K562 (cell line): ENCODE results near the gene SHISA5. TPM values are rescaled to one million over a fixed set of nuclear protein-coding genes. Genes with fewer than 3 reads are reported as not detected.

Experiments used
- CBFA2T2 ChIP-seq: fragments of 450-650 bp; conservative IDR thresholded peaks from 2 replicates; pipeline ENCODE4 v1.6.1; 2017; ENCODE audit warnings: mild to moderate bottlenecking
- CC2D1A ChIP-seq: fragments of 450-650 bp; IDR thresholded peaks from 2 replicates; pipeline ENCODE4 v1.6.1; 2017; ENCODE audit warnings: mild to moderate bottlenecking
- CHD4 ChIP-seq: fragments of 200-600 bp; sonication (generic); IDR thresholded peaks from 3 replicates; pipeline ENCODE4 v1.6.1; 2012; ENCODE audit warnings: low read depth, mild to moderate bottlenecking, mixed read lengths, low read length, inconsistent platforms; ENCODE audit not compliant: insufficient read depth, insufficient replicate concordance, poor library complexity, severe bottlenecking
- ETV6 ChIP-seq, 3 experiments: fragments of 150-350 bp in 1 of 3; sonication (generic) in 1 of 3; formaldehyde crosslinking in 1 of 3; IDR thresholded peaks; 2 replicates each; pipeline versions ENCODE4 v1.6.1 to v1.8.0; 2014 to 2022; ENCODE audit warnings: borderline replicate concordance in 2 of 3, low read depth in 2 of 3, antibody characterized with exemption in 1 of 3, low read length in 1 of 3, mild to moderate bottlenecking in 1 of 3, missing genetic modification reagents in 1 of 3
- PHF20 ChIP-seq: fragments of 450-650 bp; IDR thresholded peaks from 2 replicates; pipeline ENCODE4 v1.6.1; 2018; ENCODE audit not compliant: partially characterized antibody
- RBM14 ChIP-seq: fragments of 200-400 bp; formaldehyde crosslinking; IDR thresholded peaks from 2 replicates; pipeline ENCODE4 v1.6.1; 2018; ENCODE audit warnings: low read depth, mild to moderate bottlenecking, low read length, moderate library complexity, borderline replicate concordance; ENCODE audit not compliant: insufficient read depth
- ZSCAN29 ChIP-seq: fragments of 450-650 bp; IDR thresholded peaks from 2 replicates; pipeline ENCODE4 v1.6.1; 2017
- polyA plus RNA-seq, 8 experiments: library from polyadenylated mRNA; depleted of rRNA in 4 of 8; stranded (reverse) in 5 of 8; unstranded in 3 of 8; fragments of >200 nt; fragmentation: Nextera tagmentation in 2 of 8; fragmentation: Illumina TruSeq in 1 of 8; extraction: Ambion mirVana in 2 of 8; extraction: Trizol in 1 of 8; gene quantifications; 2 replicates each; pipeline versions ENCODE4 v1.2.1 to v1.2.3, GENCODE V29; 2011 to 2014; ENCODE audit warnings: inconsistent platforms in 1 of 8, missing spikeins in 1 of 8
- total RNA-seq, 7 experiments: library from RNA; depleted of rRNA in 6 of 7; stranded (reverse); fragments of >200 nt in 6 of 7; fragmentation: Illumina TruSeq in 2 of 7; extraction: Trizol in 2 of 7; gene quantifications; 2 replicates each; pipeline versions ENCODE4 v1.2.1 to v1.2.3, GENCODE V29; 2011 to 2021; ENCODE audit warnings: low replicate concordance in 1 of 7
- TF ChIP-seq, protein P1 (sequence below): fragments of 250-450 bp; sonication (Bioruptor Pico); IDR thresholded peaks from 2 replicates; pipeline ENCODE4 v1.5.0; 2022; ENCODE audit warnings: mild to moderate bottlenecking
- TF ChIP-seq, protein P2 (sequence below): sonication (generic); formaldehyde crosslinking; IDR thresholded peaks from 2 replicates; pipeline ENCODE4 v1.8.0; 2022; ENCODE audit warnings: mild to moderate bottlenecking, missing genetic modification reagents, borderline replicate concordance
- TF ChIP-seq, protein P3 (sequence below): sonication (generic); formaldehyde crosslinking; IDR thresholded peaks from 2 replicates; pipeline ENCODE4 v1.8.0; 2022; ENCODE audit warnings: mild to moderate bottlenecking, low read depth, missing genetic modification reagents

SHISA5 gene
- total and polyA plus RNA-seq, 9 of the 15 experiments (the other 6 are each of a cell fraction or from before 2014, with no cell fraction given), result 8.4 to 85.8 (median 56.1) TPM

DNA sequence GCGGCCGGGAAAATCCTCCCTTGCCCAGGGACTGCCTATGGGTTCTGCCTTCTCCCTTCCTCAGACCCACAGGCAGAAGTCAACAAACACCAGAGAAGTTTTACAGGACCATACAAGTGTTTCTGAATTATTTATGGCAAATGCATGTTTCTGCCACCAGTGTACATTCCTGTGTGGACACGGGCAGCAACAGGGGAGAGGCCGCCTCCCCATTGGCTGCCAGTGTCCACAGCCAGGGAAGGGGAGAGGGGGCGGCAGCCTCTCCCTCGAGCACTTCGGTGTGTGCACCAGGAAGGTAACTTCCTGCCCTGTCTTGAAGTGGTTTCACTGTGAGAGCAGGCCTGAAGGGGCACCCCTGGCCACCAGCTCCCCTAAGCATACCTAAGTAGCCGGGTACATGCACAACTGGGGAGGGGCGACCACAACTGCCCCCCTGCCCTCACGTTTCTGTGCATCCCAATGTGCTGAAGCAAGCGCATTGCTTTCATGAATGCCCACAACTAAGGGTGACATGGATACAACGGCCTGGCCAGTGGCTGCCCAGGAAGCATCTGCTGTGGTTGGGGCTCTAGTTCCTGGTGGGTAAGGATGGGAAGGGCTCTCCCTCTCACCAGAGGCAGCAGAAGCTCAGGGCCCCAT, 14.8 kb upstream of the SHISA5 start (continued):
- TF ChIP-seq, protein P1, sequence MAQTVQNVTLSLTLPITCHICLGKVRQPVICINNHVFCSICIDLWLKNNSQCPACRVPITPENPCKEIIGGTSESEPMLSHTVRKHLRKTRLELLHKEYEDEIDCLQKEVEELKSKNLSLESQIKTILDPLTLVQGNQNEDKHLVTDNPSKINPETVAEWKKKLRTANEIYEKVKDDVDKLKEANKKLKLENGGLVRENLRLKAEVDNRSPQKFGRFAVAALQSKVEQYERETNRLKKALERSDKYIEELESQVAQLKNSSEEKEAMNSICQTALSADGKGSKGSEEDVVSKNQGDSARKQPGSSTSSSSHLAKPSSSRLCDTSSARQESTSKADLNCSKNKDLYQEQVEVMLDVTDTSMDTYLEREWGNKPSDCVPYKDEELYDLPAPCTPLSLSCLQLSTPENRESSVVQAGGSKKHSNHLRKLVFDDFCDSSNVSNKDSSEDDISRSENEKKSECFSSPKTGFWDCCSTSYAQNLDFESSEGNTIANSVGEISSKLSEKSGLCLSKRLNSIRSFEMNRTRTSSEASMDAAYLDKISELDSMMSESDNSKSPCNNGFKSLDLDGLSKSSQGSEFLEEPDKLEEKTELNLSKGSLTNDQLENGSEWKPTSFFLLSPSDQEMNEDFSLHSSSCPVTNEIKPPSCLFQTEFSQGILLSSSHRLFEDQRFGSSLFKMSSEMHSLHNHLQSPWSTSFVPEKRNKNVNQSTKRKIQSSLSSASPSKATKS (CRISPR knock-in tag), result no peak
- TF ChIP-seq ZSCAN29 (no peak), RBM14 (no peak), ETV6 (IDR thresholded peaks at IDR 0.05; ENCODE audit: borderline replicate concordance in 1 of 2, low read depth in 2 of 2, low read length in 1 of 2) (no peak), ETV6 (CRISPR knock-in tag; IDR thresholded peaks at IDR 0.05; ENCODE audit: borderline replicate concordance) (no peak), CBFA2T2 (no peak), CC2D1A (no peak), PHF20 (no peak), CHD4 (no peak)
- TF ChIP-seq, protein P2, sequence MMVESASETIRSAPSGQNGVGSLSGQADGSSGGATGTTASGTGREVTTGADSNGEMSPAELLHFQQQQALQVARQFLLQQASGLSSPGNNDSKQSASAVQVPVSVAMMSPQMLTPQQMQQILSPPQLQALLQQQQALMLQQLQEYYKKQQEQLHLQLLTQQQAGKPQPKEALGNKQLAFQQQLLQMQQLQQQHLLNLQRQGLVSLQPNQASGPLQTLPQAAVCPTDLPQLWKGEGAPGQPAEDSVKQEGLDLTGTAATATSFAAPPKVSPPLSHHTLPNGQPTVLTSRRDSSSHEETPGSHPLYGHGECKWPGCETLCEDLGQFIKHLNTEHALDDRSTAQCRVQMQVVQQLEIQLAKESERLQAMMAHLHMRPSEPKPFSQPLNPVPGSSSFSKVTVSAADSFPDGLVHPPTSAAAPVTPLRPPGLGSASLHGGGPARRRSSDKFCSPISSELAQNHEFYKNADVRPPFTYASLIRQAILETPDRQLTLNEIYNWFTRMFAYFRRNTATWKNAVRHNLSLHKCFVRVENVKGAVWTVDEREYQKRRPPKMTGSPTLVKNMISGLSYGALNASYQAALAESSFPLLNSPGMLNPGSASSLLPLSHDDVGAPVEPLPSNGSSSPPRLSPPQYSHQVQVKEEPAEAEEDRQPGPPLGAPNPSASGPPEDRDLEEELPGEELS (CRISPR knock-in tag), result no peak
- TF ChIP-seq, protein P3, sequence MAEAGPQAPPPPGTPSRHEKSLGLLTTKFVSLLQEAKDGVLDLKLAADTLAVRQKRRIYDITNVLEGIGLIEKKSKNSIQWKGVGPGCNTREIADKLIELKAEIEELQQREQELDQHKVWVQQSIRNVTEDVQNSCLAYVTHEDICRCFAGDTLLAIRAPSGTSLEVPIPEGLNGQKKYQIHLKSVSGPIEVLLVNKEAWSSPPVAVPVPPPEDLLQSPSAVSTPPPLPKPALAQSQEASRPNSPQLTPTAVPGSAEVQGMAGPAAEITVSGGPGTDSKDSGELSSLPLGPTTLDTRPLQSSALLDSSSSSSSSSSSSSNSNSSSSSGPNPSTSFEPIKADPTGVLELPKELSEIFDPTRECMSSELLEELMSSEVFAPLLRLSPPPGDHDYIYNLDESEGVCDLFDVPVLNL (CRISPR knock-in tag), result no peak
- TF ChIP-seq, all 486 proteins: peak for 0
